Colonic mucosa (tissue), 4 donors: Measurements from ENCODE around the gene SRP9. TPM values are rescaled to one million over a fixed set of nuclear protein-coding genes. Genes with fewer than 3 reads are reported as not detected.
"Not testable (repeated sequence)": the region's sequence is repeated elsewhere in the genome, so short reads cannot be mapped to it uniquely, and the experiment has no call there.

Experiments used
- DNase-seq: peaks from one replicate; pipeline ENCODE4 v3.0.0-alpha.2; 2020
- H3K27ac ChIP-seq: fragments of 200-600 bp; one replicate; pipeline ENCODE4 v1.8.0; 2021
- H3K27me3 ChIP-seq: fragments of 200-600 bp; one replicate; pipeline ENCODE4 v1.8.0; 2021
- H3K36me3 ChIP-seq: fragments of 200-600 bp; one replicate; pipeline ENCODE4 v1.8.0; 2021
- H3K4me1 ChIP-seq: fragments of 200-600 bp; one replicate; pipeline ENCODE4 v1.8.0; 2021; ENCODE audit warnings: mild to moderate bottlenecking
- H3K4me3 ChIP-seq: fragments of 200-600 bp; one replicate; pipeline ENCODE4 v1.8.0; 2021
- H3K9ac ChIP-seq, 2 donors: one replicate each; pipeline ENCODE4 v1.7.0; 2013; ENCODE audit warnings: control low read depth in 2 of 2, low read depth in 2 of 2, low read length in 2 of 2
- H3K9me3 ChIP-seq: fragments of 200-600 bp; one replicate; pipeline ENCODE4 v1.8.0; 2021
- CTCF ChIP-seq: fragments of 200-600 bp; IDR thresholded peaks from one replicate; pipeline ENCODE4 v1.8.0; 2022; ENCODE audit warnings: antibody characterized with exemption, mild to moderate bottlenecking
- intact Hi-C: fragments of 100-400 bp; cut with DNase I; formaldehyde crosslinking; loops from one replicate; pipeline ENCODE4 v1.14.1; 2022
- total RNA-seq, 2 donors: library from RNA; stranded (reverse); fragmentation: NEBNext Ultra II Directional in 1 of 2; extraction: Animal tissue kit (Norgen Biotek cat#: 25700) in 1 of 2; gene quantifications; one replicate each; pipeline ENCODE4 v1.2.1, GENCODE V29; 2021
- donor health status: healthy.
- donor health status: DM: no; HTN: no; CAD: no.
- donor health status: DM: no; HTN: no; CAD: no.

SRP9 gene
- total RNA-seq, 2 donors from 2014 or later, result 233 to 264 TPM

- intact Hi-C loops, result loop anchor here (1.0 to 5.0 kb wide), 5 partner anchors 121 to 298 kb away; partner anchors contain the start of gene ENAH
- Histone ChIP-seq H3K4me1 (no peaks in the 10 kb centered on the region), H3K4me3 (no peak overlapping the region), H3K36me3 (no peaks in the 10 kb centered on the region), H3K27ac (no peak overlapping the region), H3K27me3 (no peaks in the 10 kb centered on the region), H3K9me3 (no peaks in the 10 kb centered on the region), H3K9ac (peak overlapping the region in 1 of 2 donors; percentile 43)
- no peak for TF ChIP-seq CTCF
- DNase-seq, result peak; percentile 43
These were observed 4.8 kb upstream of the SRP9 start for GRCh38 chr1:225772848-225773247.

GRCh38 chr1:225774281-225775147 lies 3.1 kb upstream of the SRP9 start:
- TF ChIP-seq CTCF, result no peak
- Histone ChIP-seq H3K36me3 (no peaks in the 10 kb centered on the region), H3K27me3 (no peaks in the 10 kb centered on the region), H3K4me3 (no peak overlapping the region), H3K9ac (no peak overlapping the region), H3K27ac (no peak overlapping the region), H3K9me3 (no peaks in the 10 kb centered on the region), H3K4me1 (no peaks in the 10 kb centered on the region)
- intact Hi-C loops, result loop anchor here (5.0 kb wide), 4 partner anchors 73 to 222 kb away; partner anchors contain the start of gene ENAH
- DNase-seq, result no peak

- Histone ChIP-seq H3K4me3 (no peak overlapping the region), H3K27ac (no peak overlapping the region), H3K9ac (no peak overlapping the region), H3K9me3 (no peaks in the 10 kb centered on the region), H3K27me3 (no peaks in the 10 kb centered on the region), H3K4me1 (no peaks in the 10 kb centered on the region), H3K36me3 (no peaks in the 10 kb centered on the region)
- intact Hi-C loops, result loop anchor here (5.0 kb wide), 1 partner anchor 71 kb away; no protein-coding TSS in a partner anchor
- no peak for TF ChIP-seq CTCF
- DNase-seq, result no peak
These were observed 1.3 kb upstream of the SRP9 start for GRCh38 chr1:225776294-225776693.

- no peak for DNase-seq
These were observed 506 bp upstream of the SRP9 start for GRCh38 chr1:225777058-225777582.

GRCh38 chr1:225778337-225778669 lies 677 bp downstream of the SRP9 start:
- no peaks in the 10 kb centered on the region for H3K27me3 ChIP-seq
- H3K27ac ChIP-seq, result peak overlapping the region; percentile 94
- peak overlapping the region; percentile 62 for H3K4me3 ChIP-seq
- peak overlapping the region; percentile 70 to 90 for H3K9ac ChIP-seq
- TF ChIP-seq CTCF, result no peak
- intact Hi-C loops, result loop anchor here (5.0 kb wide), 1 partner anchor 69 kb away; no protein-coding TSS in a partner anchor
- H3K36me3 ChIP-seq, result no peaks in the 10 kb centered on the region
- DNase-seq, result no peak
- no peaks in the 10 kb centered on the region for H3K4me1 ChIP-seq
- H3K9me3 ChIP-seq, result no peaks in the 10 kb centered on the region

More at GRCh38 chr1:225777058-225777582, 506 bp upstream of the SRP9 start:
- Histone ChIP-seq H3K9me3 (no peaks in the 10 kb centered on the region), H3K4me3 (peak overlapping the region; percentile 62), H3K27ac (peak overlapping the region; percentile 94), H3K4me1 (no peaks in the 10 kb centered on the region), H3K9ac (peak overlapping the region; percentile 52 to 70), H3K36me3 (no peaks in the 10 kb centered on the region), H3K27me3 (no peaks in the 10 kb centered on the region)
- intact Hi-C loops, result loop anchor here (5.0 kb wide), 1 partner anchor 70 kb away; no protein-coding TSS in a partner anchor
- no peak for TF ChIP-seq CTCF

GRCh38 chr1:225779165-225779564 lies 1.5 kb downstream of the SRP9 start:
- not testable (repeated sequence) for H3K4me1 ChIP-seq
- peak overlapping the region; percentile 62 for H3K4me3 ChIP-seq

More at GRCh38 chr1:225779165-225779564, 1.5 kb downstream of the SRP9 start:
- H3K9ac ChIP-seq, result peak overlapping the region in 1 of 2 donors; percentile 70
- not testable (repeated sequence) for H3K36me3 ChIP-seq, H3K9me3 ChIP-seq, H3K27me3 ChIP-seq, H3K27ac ChIP-seq, DNase-seq
- intact Hi-C loops, result loop anchor here (5.0 kb wide), 1 partner anchor 68 kb away; no protein-coding TSS in a partner anchor
